Fibroblast of skin of back (primary cell): ENCODE data around the gene EPHA1.
"Not testable (repeated sequence)": the region's sequence is repeated elsewhere in the genome, so short reads cannot be mapped to it uniquely, and the experiment has no call there.

Source experiments
- DNase-seq: peaks from one replicate; pipeline ENCODE4 v3.0.0-alpha.2; 2013

The EPHA1 gene

DNA sequence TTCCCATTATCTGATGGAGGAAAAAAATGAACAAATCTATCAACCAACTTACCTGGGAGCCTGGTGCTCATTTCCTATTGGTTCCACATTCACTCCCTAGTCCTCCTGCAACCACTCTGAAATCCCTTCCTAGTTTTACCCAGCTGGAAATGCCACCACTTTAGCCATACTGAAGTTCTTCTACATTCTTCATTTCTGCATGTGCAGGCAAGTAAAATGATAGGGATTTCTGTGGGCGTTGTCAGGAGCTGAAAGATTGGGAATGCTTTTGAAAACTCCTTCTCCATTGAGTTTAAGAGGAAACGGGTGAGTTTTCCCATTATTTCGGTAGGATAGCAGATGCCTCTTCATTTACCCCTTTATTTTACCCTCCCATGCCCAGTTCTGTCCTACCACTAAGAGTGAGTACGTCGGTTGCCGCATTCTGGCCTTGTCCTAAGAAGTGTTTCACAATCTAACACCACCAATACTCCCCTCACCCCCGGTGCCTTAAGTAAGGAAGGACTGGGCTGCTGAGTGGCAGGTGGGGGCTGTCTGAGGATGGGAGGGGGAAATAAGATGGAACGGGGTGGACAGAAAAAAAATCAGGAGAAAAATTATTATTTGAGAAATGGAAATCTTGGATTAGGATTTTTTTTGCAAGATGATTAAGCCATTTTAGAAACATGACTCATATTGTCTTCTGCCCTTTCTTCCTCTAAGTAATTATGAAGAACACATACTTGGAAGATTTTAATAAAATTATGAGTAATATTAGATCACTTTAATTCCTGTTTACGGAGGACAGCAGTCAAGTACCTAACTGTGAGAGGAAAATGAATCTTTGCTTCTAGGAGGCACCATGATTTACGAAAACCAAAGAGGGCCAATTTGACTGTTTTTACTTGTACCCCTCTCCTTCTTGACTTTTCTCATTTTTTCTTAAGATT, 21.4 kb upstream of the EPHA1 start:
- peak; percentile 50 for DNase-seq

DNA sequence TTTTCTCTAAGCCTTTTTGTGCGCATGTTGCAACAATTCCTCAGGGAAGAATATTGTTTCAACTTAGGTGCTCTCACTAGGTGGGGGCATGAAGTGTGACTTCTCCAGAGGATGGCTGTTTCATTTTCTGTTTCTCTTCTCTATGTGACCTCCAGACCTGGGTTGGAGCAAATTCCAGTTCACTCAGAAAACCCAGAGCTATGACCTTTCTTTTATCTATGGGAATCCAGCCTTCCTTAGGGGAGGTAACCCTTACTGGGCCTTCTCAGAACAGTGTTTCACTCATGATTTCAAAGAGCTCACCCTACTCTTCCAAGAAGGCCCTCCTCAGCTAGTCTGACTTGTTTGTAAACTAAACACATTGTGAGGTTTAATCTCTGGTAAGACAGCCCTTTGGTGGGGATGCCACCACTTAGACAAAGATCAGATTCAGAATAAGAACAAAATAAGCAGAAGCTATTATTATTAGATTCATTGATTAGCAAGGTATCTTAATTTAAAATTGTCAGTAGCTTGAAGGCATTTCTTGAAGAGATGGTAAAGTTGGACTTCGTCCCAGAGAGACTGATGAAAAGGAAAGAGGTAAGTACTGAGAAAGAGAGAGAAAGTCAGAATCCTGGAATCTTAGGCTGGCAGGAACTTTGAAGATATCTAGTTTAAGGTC, 18.0 kb upstream of the EPHA1 start:
- no peak for DNase-seq

DNA sequence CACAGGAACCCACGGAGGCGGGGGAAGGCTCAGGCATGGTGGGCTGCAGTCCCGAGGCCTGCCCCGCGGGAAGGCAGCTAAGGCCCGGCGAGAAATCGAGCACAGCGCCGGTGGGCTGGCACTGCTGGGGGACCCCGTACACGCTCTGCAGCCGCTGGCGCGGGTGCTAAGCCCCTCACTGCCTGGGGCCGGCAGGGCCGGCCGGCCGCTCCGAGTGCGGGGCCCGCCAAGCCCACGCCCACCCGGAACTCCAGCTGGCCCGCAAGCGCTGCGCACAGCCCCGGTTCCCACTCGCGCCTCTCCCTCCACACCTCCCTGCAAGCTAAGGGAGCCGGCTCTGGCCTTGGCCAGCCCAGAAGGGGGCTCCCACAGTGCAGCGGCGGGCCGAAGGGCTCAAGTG, 15.8 kb upstream of the EPHA1 start:
- not testable (repeated sequence) for DNase-seq

DNA sequence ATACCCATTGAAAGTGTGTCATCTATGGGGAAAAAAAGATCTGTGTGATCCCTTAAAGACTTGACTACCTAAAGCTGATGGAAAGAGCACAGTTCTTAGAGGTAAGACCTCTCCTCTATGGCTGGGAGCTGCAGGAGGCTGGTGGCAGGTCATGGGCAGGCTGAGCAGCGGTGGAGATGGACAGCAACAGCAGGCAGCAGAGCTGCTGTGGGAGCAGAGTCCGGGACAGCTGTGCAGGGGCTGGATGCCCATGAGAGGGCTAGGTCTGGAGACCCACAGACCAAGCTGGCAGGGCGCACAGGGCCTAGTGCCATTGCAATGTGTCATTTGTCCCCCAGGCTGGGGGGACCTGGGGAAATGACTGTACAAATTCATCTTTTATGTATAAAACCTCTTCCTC, 13.4 kb upstream of the EPHA1 start:
- DNase-seq = no peak

DNA sequence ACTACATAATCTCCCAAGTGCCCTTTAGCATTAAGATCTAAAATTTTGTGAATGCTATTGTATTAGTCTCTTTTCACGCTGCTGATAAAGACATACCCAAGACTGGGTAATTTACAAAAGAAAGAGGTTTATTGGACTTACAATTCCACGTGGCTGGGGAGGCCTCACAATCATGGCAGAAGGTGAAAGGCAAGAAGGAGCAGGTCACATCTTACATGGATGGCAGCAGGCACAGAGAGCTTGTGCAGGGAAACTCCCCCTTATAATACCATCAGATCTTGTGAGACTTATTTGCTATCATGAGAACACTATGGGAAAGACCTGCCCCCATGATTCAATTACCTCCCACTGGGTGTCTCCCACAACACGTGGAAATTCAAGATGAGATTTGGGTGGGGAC, 12.0 kb upstream of the EPHA1 start:
- not testable (repeated sequence) for DNase-seq

DNA sequence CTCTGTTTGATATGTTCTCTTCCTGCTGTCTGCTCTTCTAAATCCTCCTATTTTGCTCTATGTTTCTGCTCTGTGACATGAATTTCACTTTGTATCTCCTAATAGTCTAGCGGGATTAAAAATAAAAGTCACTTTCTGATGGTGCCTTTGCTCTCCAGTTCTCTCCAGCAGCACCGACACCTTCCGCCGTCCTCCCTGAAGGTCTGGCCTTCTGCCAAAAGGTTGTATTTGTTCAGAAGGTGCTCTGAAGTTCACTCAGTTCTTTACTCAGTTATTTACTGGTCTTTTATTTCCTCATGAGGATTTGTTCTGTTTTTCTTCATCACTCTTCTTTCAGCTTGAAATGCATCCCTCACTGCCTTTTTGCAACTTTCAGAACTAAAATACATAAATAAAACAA, 11.2 kb upstream of the EPHA1 start:
- DNase-seq = no peak

DNA sequence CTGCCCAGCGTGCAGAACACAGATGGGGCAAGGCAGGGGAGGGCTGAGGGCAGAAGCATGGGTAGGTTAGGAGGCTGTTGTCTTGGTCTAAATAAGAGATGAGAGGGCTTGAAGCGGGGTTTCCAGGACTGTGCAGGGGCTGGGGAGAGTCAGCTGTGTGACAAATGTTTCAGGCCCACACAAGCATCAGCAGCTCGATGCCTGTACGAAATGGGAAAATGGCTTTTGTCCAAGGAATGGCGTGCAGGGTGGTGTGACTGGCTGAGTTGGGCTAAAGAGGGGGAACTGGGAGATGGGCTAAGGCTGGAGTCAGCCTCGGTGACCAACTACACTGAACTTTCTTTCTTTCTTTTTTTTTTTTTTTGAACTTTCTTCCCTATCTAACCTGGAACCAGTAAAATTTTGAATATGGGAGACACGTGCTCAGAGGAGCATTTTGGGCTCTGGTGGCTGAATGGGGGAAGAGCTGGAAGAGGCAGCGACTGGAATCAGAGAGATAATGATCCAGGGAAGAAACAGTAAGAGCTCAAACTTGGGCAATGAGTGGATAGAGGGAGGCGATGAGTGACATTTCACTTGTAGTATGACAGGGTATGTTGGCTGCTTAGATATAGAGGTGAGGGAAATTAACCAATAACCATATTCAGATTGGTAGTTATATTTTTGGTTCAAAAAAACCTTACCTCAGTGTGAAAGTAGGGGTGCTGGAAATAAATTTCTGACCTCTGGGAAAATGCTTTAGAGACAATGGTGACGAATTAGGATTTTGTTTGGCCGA, 10.2 kb upstream of the EPHA1 start:
- DNase-seq = peak; percentile 29

DNA sequence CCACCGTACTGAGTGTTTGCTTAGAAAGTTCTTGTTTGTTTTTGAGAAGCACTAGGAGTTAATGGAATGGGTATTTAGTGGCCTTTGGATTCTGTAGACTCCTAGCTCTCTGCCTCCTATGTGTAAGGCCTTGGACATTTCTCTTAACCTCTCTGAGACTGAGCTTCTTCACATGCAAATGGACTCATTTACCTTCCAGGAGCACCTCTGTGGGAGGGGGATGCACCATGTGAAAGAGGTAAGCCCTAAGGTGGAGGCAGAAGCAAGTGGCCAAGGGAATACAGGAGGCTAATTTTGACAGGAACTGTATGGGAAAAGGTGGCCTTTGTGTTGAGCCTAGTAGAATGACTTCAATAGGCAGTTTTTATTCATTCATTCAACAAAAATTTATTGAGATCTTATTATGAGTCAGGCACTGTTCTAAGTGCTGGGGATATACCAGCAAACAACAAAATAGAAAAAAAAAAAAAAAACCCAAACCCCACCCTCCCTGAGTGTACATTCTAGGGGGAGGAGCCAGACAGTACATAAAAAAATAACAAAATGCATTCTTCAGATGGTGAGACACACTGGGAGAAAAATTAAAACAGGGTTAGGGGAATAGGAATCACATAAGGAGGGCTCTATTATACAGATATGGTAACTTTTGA, 9.2 kb upstream of the EPHA1 start:
- DNase-seq = peak; percentile 64

DNA sequence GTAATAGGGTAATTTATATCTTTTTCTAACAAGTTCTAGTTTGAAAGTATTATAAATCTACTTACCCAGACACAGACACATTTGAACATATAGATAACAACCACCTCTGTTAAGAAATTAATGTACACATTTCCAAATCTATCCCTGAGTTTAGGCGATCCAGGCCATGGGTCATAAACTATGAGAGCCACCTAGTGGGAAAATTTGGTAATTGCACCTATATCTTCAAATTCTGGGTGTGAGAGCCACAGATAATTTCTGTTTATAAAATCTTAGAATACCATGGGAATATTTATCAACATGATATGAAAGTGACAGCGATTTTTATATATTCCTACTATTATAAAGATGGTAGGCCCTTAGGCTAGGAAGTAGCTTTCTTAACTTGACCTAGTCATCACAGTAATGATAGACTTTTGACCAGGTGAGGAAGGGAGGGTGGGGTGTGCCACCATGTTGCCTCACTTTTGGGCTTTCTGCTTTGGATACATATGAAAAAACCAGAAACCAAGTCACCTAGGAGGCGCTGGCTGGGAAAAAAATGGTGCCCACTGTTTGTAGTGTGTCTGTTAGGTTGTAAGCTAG, 8.0 kb upstream of the EPHA1 start:
- DNase-seq = peak; percentile 59

DNA sequence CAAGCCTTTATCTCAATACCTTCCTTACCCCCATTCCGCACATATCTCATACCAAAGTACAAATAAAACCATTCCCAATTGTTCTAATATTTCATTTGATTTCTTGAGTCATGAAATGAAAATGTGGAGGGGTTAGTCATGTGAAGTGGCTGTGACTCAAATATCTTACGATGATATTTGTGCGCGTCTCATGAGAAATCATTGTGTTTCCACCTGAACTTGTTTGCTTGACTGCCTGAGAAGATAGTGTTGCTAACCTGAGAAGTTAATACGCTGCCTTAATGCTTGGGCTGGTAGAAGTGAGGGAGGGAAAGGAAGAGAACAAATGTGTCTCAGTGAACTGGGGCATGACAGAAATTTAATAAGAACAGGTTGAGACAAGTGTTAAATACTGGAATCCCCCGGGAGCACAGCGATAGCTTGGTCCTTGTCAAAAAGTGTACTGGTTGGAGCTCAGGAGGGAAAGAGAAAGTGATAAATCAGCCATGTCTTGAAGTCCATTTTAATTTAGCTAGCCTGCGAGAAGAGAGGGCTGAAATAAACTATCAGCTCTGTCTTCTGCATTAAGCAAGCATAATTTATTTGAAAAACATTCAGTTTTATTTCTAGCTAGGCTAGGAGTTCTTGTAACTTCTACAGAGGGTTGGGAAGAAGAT, 7.2 kb upstream of the EPHA1 start:
- peak; percentile 34 for DNase-seq

DNA sequence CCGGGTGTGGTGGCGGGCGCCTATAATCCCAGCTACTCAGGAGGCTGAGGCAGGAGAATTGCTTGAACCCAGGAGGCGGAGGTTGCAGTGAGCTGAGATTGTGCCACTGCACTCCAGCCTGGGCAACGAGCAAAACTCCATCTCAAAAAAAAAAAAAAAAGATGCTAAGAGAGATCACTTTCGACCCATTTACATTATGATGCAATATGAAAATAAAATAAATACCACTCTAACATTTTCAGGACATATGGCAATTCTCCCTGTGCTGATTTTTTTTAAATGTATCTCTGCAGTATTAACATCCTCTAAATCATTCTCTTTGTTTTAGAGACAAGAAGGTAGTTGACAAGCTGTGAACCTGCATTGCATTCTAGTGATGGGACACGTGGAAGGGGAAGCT, 6.6 kb upstream of the EPHA1 start:
- not testable (repeated sequence) for DNase-seq

DNA sequence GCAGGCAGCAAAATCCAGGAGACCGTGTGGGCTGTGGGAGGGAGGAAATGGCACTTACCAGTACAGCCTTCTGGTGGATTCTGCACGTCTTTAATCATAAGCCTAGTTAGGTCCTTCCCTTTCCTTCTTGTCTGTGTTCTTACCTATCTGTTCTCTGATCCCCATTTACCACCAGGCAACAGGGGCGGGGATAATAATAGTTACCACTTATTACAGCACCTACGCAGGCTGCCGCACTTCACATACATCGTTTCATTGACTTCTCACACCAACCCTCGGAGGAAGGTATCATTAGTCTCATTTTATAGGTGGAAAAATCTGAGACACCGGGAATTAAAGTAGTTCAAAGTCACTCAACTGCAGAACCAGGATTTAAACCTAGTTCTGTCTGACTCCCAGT, 4.5 kb upstream of the EPHA1 start:
- no peak for DNase-seq

DNA sequence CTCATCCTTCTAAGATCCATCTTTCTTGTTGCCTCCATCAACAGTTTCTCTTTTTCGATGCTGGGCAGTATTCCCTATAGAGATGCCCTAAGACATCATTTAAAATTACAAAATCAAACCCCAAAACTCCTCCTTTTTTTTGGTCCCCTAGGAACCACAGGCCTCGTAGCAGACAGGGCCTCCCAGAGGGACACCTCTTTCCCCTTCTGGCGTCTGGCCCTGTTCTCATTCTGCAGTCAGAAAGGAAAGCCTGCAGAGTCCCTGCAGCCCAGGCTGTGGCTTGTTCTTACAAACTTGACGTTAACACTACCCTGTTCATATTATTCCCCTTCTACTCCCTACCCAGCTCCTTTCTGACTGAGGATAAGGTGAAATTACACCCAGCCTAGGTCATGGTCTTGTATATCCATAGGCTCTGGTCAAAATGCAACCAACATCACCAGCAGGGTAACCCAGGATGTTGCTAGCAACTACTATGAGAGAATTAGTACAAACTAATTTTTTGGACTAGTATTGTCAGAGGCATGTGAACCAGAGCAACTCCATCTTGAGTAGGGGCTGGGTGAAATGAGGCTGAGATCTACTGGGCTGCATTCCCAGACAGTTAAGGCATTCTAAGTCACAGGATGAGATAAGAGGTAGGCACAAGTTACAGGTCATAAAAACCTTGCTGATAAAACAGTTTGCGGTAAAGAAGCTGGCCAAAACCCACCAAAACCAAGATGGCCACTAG, 3.5 kb upstream of the EPHA1 start:
- DNase-seq = no peak

DNA sequence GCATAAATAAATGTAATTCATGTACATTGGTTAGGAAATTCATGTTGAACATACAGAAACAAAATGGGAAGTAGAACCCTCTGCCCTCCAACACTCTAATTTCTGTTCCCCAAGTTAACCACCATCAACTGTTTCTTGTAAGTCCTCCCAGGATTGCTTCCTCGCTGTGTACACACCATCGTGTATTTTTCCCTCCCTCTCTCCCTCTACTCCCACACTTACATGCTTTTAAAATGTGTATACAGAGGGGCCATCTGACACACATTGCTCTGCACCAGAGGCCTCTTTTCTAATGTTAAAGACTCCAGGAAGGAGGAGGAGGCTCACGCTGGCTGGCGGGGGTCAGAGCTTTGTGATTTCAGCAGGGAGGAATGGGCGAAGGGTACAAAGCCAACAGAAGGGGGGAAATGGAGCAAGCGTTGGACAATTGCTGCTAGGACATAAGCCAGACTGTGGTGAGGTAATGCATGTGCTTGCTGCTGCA, 1.9 kb upstream of the EPHA1 start:
- DNase-seq = no peak

DNA sequence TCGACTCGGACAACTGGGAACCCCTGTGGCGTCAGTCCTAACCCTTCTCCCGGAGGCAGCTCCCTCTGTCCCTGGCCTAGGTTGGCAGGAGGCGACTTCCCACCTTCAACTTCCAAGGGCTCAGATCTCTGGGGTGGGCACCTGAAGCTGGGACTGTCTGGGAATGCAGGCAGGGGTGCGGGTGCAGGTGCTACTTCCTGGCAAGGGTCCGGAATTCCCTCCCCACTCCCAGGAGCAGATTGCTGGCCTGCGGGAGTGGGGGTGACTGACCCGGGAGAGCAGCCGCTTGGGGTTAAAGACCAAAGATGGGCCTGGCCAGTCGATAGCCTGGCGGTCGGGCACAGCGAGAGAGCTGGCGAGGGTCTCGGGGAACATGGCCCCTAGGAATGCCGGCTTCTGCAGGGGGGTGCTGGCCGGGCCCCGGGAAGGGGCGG, 387 bp downstream of the EPHA1 start:
- DNase-seq = no peak

DNA sequence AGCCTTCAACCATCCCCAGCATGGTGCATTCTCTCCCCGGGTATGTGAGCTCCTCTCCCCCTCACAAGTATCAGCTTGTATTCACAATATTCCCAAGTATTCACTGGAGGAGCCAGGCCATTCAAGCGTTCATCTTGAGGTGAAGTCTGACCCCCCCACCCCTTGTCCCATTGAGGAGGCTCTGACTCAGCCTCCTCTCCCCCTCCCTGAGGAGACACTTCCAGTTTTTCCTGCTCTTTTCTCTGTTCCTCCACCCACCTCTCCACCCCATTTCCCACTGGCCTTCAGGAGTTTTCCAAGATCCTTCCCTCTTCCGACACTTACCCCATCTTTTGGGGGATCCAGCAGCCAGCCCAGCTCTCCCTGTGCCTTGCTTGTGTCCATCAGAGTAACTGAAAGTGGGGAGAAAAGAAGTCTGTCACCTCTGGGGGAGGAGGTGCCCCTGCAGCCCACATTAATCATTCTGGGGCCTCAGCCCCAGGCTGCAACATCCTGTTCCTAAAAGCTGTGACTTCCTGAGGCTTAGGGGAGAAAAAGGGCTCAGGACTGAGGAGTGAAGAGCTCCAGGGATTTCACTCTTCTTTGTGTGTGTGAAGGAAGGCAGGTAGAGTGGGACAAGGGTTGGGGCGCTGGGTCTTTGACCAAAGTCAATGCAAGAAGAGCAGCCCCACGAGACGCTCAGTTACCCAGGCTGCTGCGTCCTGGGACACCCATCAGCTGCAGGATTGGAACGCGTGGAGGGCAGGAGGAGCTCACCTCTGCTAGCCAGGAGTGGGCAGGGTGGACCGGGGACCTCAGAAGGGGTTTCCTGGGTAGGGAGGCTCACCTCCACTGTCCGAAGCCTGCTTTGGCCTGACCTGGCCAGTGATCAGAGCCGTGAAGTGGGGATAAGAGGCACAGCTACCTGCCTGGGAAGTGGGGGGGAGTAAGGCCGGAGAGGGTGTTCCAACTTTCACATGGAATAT, 1.1 kb downstream of the EPHA1 start:
- no peak for DNase-seq

DNA sequence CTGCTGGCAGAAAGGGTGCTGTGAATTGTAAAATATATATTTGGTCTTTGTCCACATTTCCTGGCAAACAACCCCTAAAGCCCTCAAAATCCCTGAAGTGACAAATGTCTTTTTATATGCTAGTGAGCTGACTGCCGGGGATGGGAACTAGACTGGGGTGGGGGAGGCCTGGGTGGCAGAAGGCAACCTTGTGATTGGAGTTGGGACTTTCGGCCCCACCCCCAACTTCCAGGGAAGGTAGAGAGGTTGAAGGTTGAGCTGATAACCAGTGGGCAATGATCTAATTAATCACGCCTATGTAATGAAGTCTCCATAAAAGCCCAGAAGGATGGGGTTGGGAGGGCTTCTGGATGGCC, 2.7 kb downstream of the EPHA1 start:
- no peak for DNase-seq

DNA sequence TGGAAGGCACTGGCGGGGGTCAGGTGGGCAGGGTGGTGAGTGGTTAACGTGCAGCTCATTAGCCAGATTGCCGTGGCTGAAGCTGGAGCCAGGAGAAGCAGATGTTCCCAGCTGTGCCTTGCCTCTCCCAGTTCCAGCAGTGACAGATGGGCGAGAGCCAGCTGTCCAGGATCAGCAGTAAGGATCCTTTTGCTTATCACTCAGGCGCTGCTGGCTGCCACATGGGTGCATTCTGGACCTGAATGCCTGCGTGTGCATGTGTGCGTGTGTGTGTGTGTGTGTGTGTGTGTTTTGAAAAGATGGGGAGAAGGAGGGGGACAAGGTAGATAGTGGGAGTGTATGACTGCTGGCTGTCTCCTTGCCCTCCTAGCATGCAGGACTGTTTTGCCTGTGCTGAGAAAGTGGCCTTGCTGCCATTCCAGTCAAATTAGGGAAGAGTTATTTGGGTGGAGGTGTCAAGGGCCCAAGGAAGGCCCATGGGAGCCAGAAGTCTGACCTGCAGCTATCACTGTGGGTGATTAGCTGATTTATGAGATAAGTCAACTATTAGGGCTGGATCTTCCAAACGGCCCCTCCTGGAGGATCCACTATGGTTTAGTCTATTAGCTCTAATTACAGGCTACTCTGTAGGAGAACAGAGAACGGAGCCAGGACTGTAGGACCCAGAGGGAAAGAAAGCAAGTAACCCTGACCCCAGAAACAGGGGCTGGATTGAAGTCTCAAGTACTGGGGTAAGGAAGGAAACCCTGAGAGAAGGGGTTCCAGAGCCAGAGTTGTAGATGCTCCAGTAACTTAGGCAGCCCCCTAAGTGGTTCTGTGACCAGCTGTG, 3.3 kb downstream of the EPHA1 start:
- no peak for DNase-seq

DNA sequence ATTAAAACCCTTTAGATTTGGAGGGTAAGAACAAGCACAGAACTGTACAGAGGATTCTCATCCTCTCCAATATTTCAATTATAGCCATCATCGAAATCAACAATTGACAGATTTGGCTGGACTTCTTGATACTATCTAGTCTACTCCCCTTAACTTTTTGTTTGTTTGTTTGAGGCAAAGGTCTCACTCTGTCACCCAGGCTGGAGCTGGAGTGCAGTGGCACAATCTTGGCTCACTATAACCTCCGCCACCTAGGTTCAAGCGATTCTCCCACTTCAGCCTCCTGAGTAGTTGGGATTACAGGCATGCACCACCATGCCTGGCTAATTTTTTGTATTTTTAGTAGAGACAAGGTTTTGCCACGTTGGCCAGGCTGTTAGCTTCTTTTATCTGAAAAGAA, 6.4 kb downstream of the EPHA1 start:
- DNase-seq = not testable (repeated sequence)
